GM23248 (cell line): ENCODE measurements around the gene KIF26A.

Experiments
- EZH2 ChIP-seq: fragments of 200-600 bp; sonication (generic); IDR thresholded peaks from 2 replicates; pipeline ENCODE4 v1.6.1; 2018; ENCODE audit warnings: antibody characterized with exemption, mild to moderate bottlenecking; ENCODE audit not compliant: insufficient read depth, poor library complexity, severe bottlenecking
- EZH2phosphoT487 ChIP-seq: fragments of 200-600 bp; sonication (generic); IDR thresholded peaks from 2 replicates; pipeline ENCODE4 v1.6.1; 2018; ENCODE audit warnings: antibody characterized with exemption, moderate library complexity, mild to moderate bottlenecking, low read depth; ENCODE audit not compliant: insufficient read depth

DNA sequence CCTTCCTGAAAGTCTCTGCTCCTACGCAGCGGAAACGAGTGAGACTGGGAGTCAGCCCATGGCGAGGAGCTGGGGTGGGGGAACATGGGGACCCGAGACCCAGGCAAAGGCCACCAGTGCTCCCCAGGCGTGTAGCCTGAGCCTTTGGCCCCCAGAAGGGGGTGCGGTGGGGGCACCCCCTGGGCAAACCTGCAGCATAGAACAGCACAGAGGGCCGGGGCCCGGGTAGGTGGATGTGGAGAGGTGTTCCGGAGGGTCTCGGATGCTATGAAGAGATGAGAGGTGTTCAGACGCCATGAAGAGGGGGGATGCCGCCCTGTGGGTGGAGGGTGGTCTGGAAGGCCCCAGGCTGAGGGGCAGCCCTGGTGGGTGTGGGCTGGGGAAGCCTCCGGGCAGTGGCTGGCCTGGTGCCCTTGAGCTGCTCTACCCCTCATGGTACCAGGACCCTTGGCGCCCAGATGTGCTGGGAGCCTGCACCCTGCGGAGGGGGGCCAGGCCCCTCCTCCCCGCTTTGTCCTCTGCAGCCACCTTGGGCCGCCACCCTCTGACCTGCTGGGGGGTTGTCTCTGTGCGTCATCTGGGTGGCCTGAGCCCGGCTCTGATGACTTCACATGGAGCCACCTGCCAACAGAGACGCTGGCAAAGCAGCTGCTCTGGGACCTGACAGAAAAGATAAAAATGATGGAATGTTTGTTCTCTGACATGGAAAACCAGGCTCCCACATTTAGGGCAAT is 83.4 kb downstream of the KIF26A start:
- TF ChIP-seq EZH2 (no peak), EZH2phosphoT487 (no peak)
